Gastroesophageal sphincter (tissue), 4 donors: ENCODE data around the gene CTU1. TPM values are rescaled to one million over a fixed set of nuclear protein-coding genes. Genes with fewer than 3 reads are reported as not detected.

Source experiments
- ATAC-seq: fragments of 150-250 bp; one replicate; pipeline ENCODE4 v1.9.1; 2016; ENCODE audit warnings: mild to moderate bottlenecking, moderate library complexity
- H3K27ac ChIP-seq, 4 donors: fragments of 200-600 bp; sonication (generic) in 3 of 4; 1 replicate in 3 of 4; 2 replicates in 1 of 4; pipeline ENCODE4 v1.5.1; 2016 to 2019
- H3K27me3 ChIP-seq: fragments of 200-600 bp; sonication (generic); one replicate; pipeline ENCODE4 v1.5.1; 2019
- H3K36me3 ChIP-seq, 2 donors: fragments of 200-600 bp; sonication (generic); one replicate each; pipeline ENCODE4 v1.5.1; 2019; ENCODE audit warnings: control low read depth in 1 of 2
- H3K4me1 ChIP-seq, 3 donors: fragments of 200-600 bp; sonication (generic); 1 replicate in 2 of 3; 2 replicates in 1 of 3; pipeline ENCODE4 v1.5.1; 2016 to 2019; ENCODE audit warnings: control low read depth in 2 of 3
- H3K4me3 ChIP-seq, 2 donors: fragments of 200-600 bp; sonication (generic); one replicate each; pipeline ENCODE4 v1.5.1; 2019; ENCODE audit warnings: mild to moderate bottlenecking in 1 of 2, moderate library complexity in 1 of 2
- H3K9me3 ChIP-seq, 3 donors: fragments of 200-600 bp; sonication (generic); one replicate each; pipeline ENCODE4 v1.5.1; 2017 to 2019; ENCODE audit warnings: control low read depth in 2 of 3
- EP300 ChIP-seq: sonication (generic); formaldehyde crosslinking; IDR thresholded peaks from one replicate; pipeline ENCODE4 v1.6.1; 2017; ENCODE audit warnings: antibody characterized with exemption, mild to moderate bottlenecking
- POLR2A ChIP-seq, 2 donors: fragments of 450-650 bp; IDR thresholded peaks; one replicate each; pipeline ENCODE4 v1.6.1; 2017; ENCODE audit warnings: antibody characterized with exemption in 2 of 2, mild to moderate bottlenecking in 2 of 2, moderate library complexity in 1 of 2
- POLR2AphosphoS5 ChIP-seq: sonication (generic); formaldehyde crosslinking; IDR thresholded peaks from one replicate; pipeline ENCODE4 v1.6.1; 2017; ENCODE audit warnings: antibody characterized with exemption
- WGBS, 2 donors: methylation state at CpG; one replicate each; pipeline ENCODE4 v1.1.5; 2018; ENCODE audit warnings: low coverage in 1 of 2; 5-methylcytosine and 5-hydroxymethylcytosine counted together
- total RNA-seq, 4 donors: library from RNA; depleted of rRNA; stranded (reverse); fragments of >200 nt; gene quantifications; one replicate each; pipeline ENCODE4 v1.1.0, GENCODE V29; 2016
- TF ChIP-seq, protein P1 (sequence below), 4 experiments: fragments of 200-600 bp in 2 of 4; fragments of 450-650 bp in 2 of 4; sonication (generic) in 1 of 4; IDR thresholded peaks; one replicate each; pipeline ENCODE4 v1.5.1; 2017 to 2019; ENCODE audit warnings: antibody characterized with exemption in 4 of 4, mild to moderate bottlenecking in 2 of 4, moderate library complexity in 2 of 4

CTU1 gene
- total RNA-seq, 4 donors from 2014 or later: 9.8 to 12.8 (median 11.4) TPM

- Histone ChIP-seq H3K36me3 (no peaks in the 10 kb centered on the region), H3K9me3 (no peaks in the 10 kb centered on the region), H3K4me1 (no peaks in the 10 kb centered on the region), H3K27ac (no peak overlapping the region), H3K4me3 (no peak overlapping the region), H3K27me3 (peaks cover 35% of the 10 kb centered on the region)
- TF ChIP-seq POLR2A (IDR thresholded peaks at IDR 0.05) (no peak), POLR2AphosphoS5 (no peak), EP300 (no peak)
- TF ChIP-seq, protein P1, sequence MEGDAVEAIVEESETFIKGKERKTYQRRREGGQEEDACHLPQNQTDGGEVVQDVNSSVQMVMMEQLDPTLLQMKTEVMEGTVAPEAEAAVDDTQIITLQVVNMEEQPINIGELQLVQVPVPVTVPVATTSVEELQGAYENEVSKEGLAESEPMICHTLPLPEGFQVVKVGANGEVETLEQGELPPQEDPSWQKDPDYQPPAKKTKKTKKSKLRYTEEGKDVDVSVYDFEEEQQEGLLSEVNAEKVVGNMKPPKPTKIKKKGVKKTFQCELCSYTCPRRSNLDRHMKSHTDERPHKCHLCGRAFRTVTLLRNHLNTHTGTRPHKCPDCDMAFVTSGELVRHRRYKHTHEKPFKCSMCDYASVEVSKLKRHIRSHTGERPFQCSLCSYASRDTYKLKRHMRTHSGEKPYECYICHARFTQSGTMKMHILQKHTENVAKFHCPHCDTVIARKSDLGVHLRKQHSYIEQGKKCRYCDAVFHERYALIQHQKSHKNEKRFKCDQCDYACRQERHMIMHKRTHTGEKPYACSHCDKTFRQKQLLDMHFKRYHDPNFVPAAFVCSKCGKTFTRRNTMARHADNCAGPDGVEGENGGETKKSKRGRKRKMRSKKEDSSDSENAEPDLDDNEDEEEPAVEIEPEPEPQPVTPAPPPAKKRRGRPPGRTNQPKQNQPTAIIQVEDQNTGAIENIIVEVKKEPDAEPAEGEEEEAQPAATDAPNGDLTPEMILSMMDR (IDR thresholded peaks at IDR 0.05): no peak
- no peak for ATAC-seq
- 67 to 87% methylated on average over 4 to 5 of the region's 7 CpGs for WGBS, 2 donors
These were observed 23.7 kb downstream of the CTU1 start for GRCh38 chr19:51084505-51084904.

DNA sequence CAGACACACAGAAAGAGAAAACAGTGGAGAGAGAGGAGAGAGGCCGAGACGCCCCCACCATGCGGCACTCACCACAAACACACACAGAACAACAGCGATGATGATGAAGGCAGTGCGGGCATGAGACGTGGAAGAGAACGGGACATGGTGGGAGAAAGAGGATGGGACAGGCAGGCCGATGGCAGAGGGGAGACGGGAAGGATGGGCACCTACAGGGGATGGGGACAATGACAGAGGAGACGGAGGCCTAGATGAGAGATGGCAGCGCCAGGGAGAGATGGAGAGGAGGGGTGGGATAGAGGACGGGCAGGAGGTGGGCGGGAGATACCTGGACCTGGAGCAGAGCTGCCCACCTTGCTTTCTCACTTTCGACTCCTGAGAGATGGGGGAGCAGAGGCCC is 24.4 kb downstream of the CTU1 start:
- Histone ChIP-seq H3K4me3 (no peak overlapping the region), H3K27ac (no peak overlapping the region), H3K27me3 (peaks cover 42% of the 10 kb centered on the region), H3K36me3 (no peaks in the 10 kb centered on the region), H3K9me3 (no peaks in the 10 kb centered on the region), H3K4me1 (no peaks in the 10 kb centered on the region)
- WGBS, 2 donors: 66 to 83% methylated on average over 11 to 13 of the region's 14 CpGs
- TF ChIP-seq POLR2AphosphoS5 (no peak), EP300 (no peak), POLR2A (IDR thresholded peaks at IDR 0.05) (no peak)
- TF ChIP-seq, protein P1 (IDR thresholded peaks at IDR 0.05): no peak
- ATAC-seq: no peak

- H3K4me3 ChIP-seq: no peak overlapping the region
- H3K4me1 ChIP-seq: no peaks in the 10 kb centered on the region
- H3K9me3 ChIP-seq: no peaks in the 10 kb centered on the region
- no peak overlapping the region for H3K27ac ChIP-seq
- H3K27me3 ChIP-seq: peaks cover 47% of the 10 kb centered on the region
- ATAC-seq: no peak
- H3K36me3 ChIP-seq: no peaks in the 10 kb centered on the region
- TF ChIP-seq POLR2A (IDR thresholded peaks at IDR 0.05) (no peak), POLR2AphosphoS5 (no peak), EP300 (no peak)
- TF ChIP-seq, protein P1 (IDR thresholded peaks at IDR 0.05): no peak
- 29 to 32% methylated on average over 4 of the region's 4 CpGs for WGBS, 2 donors
These were observed 25.0 kb downstream of the CTU1 start for GRCh38 chr19:51083181-51083580.

- Histone ChIP-seq H3K27ac (no peak within 1 kb of the TSS), H3K4me3 (no peak within 1 kb of the TSS), H3K4me1 (no peaks in the 10 kb centered on the region), H3K36me3 (no peaks in the 10 kb centered on the region), H3K9me3 (no peaks in the 10 kb centered on the region), H3K27me3 (peaks cover 47% of the 10 kb centered on the region)
- no peak for ATAC-seq
- TF ChIP-seq, protein P1 (IDR thresholded peaks at IDR 0.05): no peak
- TF ChIP-seq EP300 (no peak), POLR2AphosphoS5 (no peak)
- WGBS, 2 donors: 0 to 25% methylated on average over 1 to 5 of the region's 7 CpGs
These were observed 25.6 kb downstream of the CTU1 start, which contains the start of gene KLK14 for GRCh38 chr19:51082611-51083010. Gene KLK14 (minus strand): TSS chr19:51082887. CDS start chr19:51082614, 273 bp downstream.

- WGBS, 2 donors: 83 to 88% methylated on average over 2 to 4 of the region's 14 CpGs
- no peak overlapping the region for H3K27ac ChIP-seq
- peaks cover 57% of the 10 kb centered on the region for H3K27me3 ChIP-seq
- H3K4me1 ChIP-seq: no peaks in the 10 kb centered on the region
- H3K36me3 ChIP-seq: no peaks in the 10 kb centered on the region
- TF ChIP-seq, protein P1 (IDR thresholded peaks at IDR 0.05): no peak
- TF ChIP-seq POLR2A (IDR thresholded peaks at IDR 0.05): no peak
- TF ChIP-seq EP300: no peak
- TF ChIP-seq POLR2AphosphoS5: no peak
- H3K9me3 ChIP-seq: no peaks in the 10 kb centered on the region
- ATAC-seq: no peak
- H3K4me3 ChIP-seq: no peak overlapping the region
These were observed 26.7 kb downstream of the CTU1 start for GRCh38 chr19:51081476-51081875.
